SK-N-SH treated with all-trans-retinoic acid at 6 μM for 48 hours (cell line): ENCODE measurements around the gene NKAIN4.

ENCODE experiments used
- ARNTL ChIP-seq: fragments of 450-650 bp; formaldehyde crosslinking; IDR thresholded peaks from 2 replicates; pipeline ENCODE4 v1.5.0; 2020; ENCODE audit warnings: low read depth, mild to moderate bottlenecking, moderate library complexity, borderline replicate concordance
- BACH2 ChIP-seq: fragments of 250-450 bp; sonication (Bioruptor Pico); IDR thresholded peaks from 2 replicates; pipeline ENCODE4 v1.9.0; 2021; ENCODE audit warnings: mild to moderate bottlenecking, borderline replicate concordance
- CREB5 ChIP-seq: fragments of 250-450 bp; sonication (Bioruptor Pico); IDR thresholded peaks from 2 replicates; pipeline ENCODE4 v1.5.1; 2020; ENCODE audit warnings: low read depth, mild to moderate bottlenecking, moderate library complexity
- ISL1 ChIP-seq: fragments of 250-450 bp; sonication (Bioruptor Pico); IDR thresholded peaks from 2 replicates; pipeline ENCODE4 v2.1.2; 2022; ENCODE audit warnings: mild to moderate bottlenecking, moderate library complexity
- PATZ1 ChIP-seq: fragments of 250-450 bp; sonication (Bioruptor Pico); IDR thresholded peaks from 2 replicates; pipeline ENCODE4 v1.8.0; 2020; ENCODE audit warnings: mild to moderate bottlenecking, moderate library complexity, borderline replicate concordance
- POU6F1 ChIP-seq: fragments of 250-450 bp; sonication (Bioruptor Pico); IDR thresholded peaks from 2 replicates; pipeline ENCODE4 v1.8.0; 2021; ENCODE audit warnings: low read depth, mild to moderate bottlenecking, moderate library complexity, borderline replicate concordance
- RARB ChIP-seq: fragments of 250-450 bp; sonication (Bioruptor Pico); IDR thresholded peaks from 2 replicates; pipeline ENCODE4 v1.8.0; 2021; ENCODE audit warnings: mild to moderate bottlenecking, moderate library complexity
- TOX ChIP-seq: fragments of 250-450 bp; sonication (Bioruptor Pico); IDR thresholded peaks from 2 replicates; pipeline ENCODE4 v1.8.0; 2021; ENCODE audit warnings: mild to moderate bottlenecking, moderate library complexity, borderline replicate concordance
- TSHZ2 ChIP-seq: fragments of 250-450 bp; sonication (Bioruptor Pico); IDR thresholded peaks from 2 replicates; pipeline ENCODE4 v1.5.0; 2020; ENCODE audit warnings: mild to moderate bottlenecking, moderate library complexity
- ZC3H10 ChIP-seq: fragments of 250-450 bp; sonication (Bioruptor Pico); IDR thresholded peaks from 2 replicates; pipeline ENCODE4 v1.5.1; 2021; ENCODE audit warnings: mild to moderate bottlenecking, moderate library complexity
- ZFP30 ChIP-seq: fragments of 450-650 bp; formaldehyde crosslinking; IDR thresholded peaks from 2 replicates; pipeline ENCODE4 v1.5.0; 2022; ENCODE audit warnings: mild to moderate bottlenecking, moderate library complexity
- ZNF565 ChIP-seq: fragments of 450-650 bp; formaldehyde crosslinking; conservative IDR thresholded peaks from 2 replicates; pipeline ENCODE4 v1.5.0; 2020; ENCODE audit warnings: low read depth, mild to moderate bottlenecking, moderate library complexity
- ZNF8 ChIP-seq: fragments of 450-650 bp; formaldehyde crosslinking; IDR thresholded peaks from 2 replicates; pipeline ENCODE4 v1.5.0; 2020; ENCODE audit warnings: mild to moderate bottlenecking, moderate library complexity

- TF ChIP-seq ZNF565 (CRISPR knock-in tag) (no peak), ZC3H10 (CRISPR knock-in tag) (no peak), RARB (CRISPR knock-in tag) (no peak), ARNTL (CRISPR knock-in tag) (no peak), ZNF8 (no peak), BACH2 (CRISPR knock-in tag) (no peak), CREB5 (CRISPR knock-in tag) (no peak), TSHZ2 (CRISPR knock-in tag) (no peak), POU6F1 (CRISPR knock-in tag) (no peak), TOX (CRISPR knock-in tag) (no peak), ISL1 (CRISPR knock-in tag) (no peak), PATZ1 (CRISPR knock-in tag) (no peak), ZFP30 (no peak)
Observed at GRCh38 chr20:63279931-63280330, 25.7 kb upstream of the NKAIN4 start.
